Upper lobe of left lung (tissue), 6 donors: ENCODE data around the gene MRPL48. TPM values are rescaled to one million over a fixed set of nuclear protein-coding genes. Genes with fewer than 3 reads are reported as not detected.

Experiments used
- ATAC-seq, 2 donors: fragments of 200-7000 bp; cut with Tn5 transposase; one replicate each; pipeline ENCODE4 v1.9.1; 2022; ENCODE audit warnings: mild to moderate bottlenecking in 2 of 2, moderate library complexity in 2 of 2; ENCODE audit not compliant: low FRiP score in 2 of 2
- DNase-seq, 2 donors: peaks; one replicate each; pipeline ENCODE4 v3.0.0-alpha.2; 2019 to 2020
- H3K27ac ChIP-seq, 4 donors: fragments of 200-600 bp; sonication (generic); one replicate each; pipeline ENCODE4 v1.5.1; 2016 to 2019
- H3K27me3 ChIP-seq, 4 donors: fragments of 200-600 bp; sonication (generic); one replicate each; pipeline ENCODE4 v1.5.1; 2017 to 2019
- H3K36me3 ChIP-seq, 4 donors: fragments of 200-600 bp; sonication (generic); one replicate each; pipeline ENCODE4 v1.5.1; 2016 to 2019
- H3K4me1 ChIP-seq, 4 donors: fragments of 200-600 bp; sonication (generic); one replicate each; pipeline ENCODE4 v1.5.1; 2018 to 2019
- H3K4me3 ChIP-seq, 4 donors: fragments of 200-600 bp; sonication (generic); one replicate each; pipeline ENCODE4 v1.5.1; 2017 to 2019; ENCODE audit warnings: mild to moderate bottlenecking in 2 of 4, moderate library complexity in 1 of 4
- H3K9me3 ChIP-seq, 4 donors: fragments of 200-600 bp; sonication (generic); one replicate each; pipeline ENCODE4 v1.5.1; 2018 to 2019
- EP300 ChIP-seq, 4 donors: sonication (generic); formaldehyde crosslinking; IDR thresholded peaks; one replicate each; pipeline ENCODE4 v1.5.1; 2017; ENCODE audit warnings: antibody characterized with exemption in 4 of 4, control low read depth in 2 of 4
- POLR2A ChIP-seq, 4 donors: fragments of 450-650 bp; IDR thresholded peaks; one replicate each; pipeline ENCODE4 v1.5.1; 2016 to 2017; ENCODE audit warnings: antibody characterized with exemption in 4 of 4, mild to moderate bottlenecking in 2 of 4
- POLR2AphosphoS5 ChIP-seq, 2 donors: sonication (generic); formaldehyde crosslinking; IDR thresholded peaks; one replicate each; pipeline ENCODE4 v1.5.1; 2017; ENCODE audit warnings: antibody characterized with exemption in 2 of 2
- WGBS, 2 donors: methylation state at CpG; one replicate each; pipeline ENCODE4 v1.1.5; 2017 to 2018; 5-methylcytosine and 5-hydroxymethylcytosine counted together
- total RNA-seq, 6 donors: library from RNA; depleted of rRNA in 4 of 6; stranded (reverse); fragments of >200 nt in 4 of 6; gene quantifications; one replicate each; pipeline versions ENCODE4 v1.1.0 to v1.2.1, GENCODE V29; 2016 to 2021
- TF ChIP-seq, protein P1 (sequence below), 6 experiments: fragments of 450-650 bp in 4 of 6; fragments of 200-600 bp in 2 of 6; sonication (generic) in 2 of 6; IDR thresholded peaks; one replicate each; pipeline ENCODE4 v1.5.1; 2016 to 2019; ENCODE audit warnings: antibody characterized with exemption in 6 of 6
- donor health status: DM: no; HTN: no; CAD: no; lungs with moderate emphysema.
- donor health status: DM: no; HTN: yes; CAD: no; lungs with severe emphysema.

The MRPL48 gene
- total RNA-seq, 6 donors from 2014 or later = 7.3 to 25.3 (median 21.8) TPM

DNA sequence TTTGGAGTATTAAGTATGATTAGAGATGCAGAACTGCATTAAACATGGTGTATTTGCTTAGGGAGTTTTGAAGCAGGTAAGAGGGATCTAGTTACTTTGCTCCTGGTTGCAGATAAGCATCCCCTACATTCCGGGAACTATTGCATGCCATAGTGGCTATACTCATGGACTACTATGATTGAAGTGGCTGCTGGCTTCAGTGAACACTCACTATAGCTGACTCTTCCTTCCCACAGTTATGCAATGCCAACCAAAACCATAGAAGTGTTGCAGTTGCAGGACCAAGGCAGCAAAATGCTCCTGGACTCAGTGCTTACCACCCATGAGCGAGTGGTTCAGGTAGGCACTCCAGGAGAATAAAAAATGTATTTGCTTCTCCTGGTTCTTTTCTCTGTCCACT is 72.0 kb downstream of the MRPL48 start:
- no peak overlapping the region for H3K27ac ChIP-seq
- no peaks in the 10 kb centered on the region for H3K4me1 ChIP-seq
- no peaks in the 10 kb centered on the region for H3K27me3 ChIP-seq
- ATAC-seq = no peak
- H3K4me3 ChIP-seq = no peak overlapping the region
- DNase-seq = no peak
- no peaks in the 10 kb centered on the region for H3K9me3 ChIP-seq
- H3K36me3 ChIP-seq = peaks cover 4 to 31% (median 14%) of the 10 kb centered on the region in 4 donors
- TF ChIP-seq POLR2A (IDR thresholded peaks at IDR 0.05) = no peak
- no peak for TF ChIP-seq EP300 (IDR thresholded peaks at IDR 0.05)
- TF ChIP-seq, protein P1, sequence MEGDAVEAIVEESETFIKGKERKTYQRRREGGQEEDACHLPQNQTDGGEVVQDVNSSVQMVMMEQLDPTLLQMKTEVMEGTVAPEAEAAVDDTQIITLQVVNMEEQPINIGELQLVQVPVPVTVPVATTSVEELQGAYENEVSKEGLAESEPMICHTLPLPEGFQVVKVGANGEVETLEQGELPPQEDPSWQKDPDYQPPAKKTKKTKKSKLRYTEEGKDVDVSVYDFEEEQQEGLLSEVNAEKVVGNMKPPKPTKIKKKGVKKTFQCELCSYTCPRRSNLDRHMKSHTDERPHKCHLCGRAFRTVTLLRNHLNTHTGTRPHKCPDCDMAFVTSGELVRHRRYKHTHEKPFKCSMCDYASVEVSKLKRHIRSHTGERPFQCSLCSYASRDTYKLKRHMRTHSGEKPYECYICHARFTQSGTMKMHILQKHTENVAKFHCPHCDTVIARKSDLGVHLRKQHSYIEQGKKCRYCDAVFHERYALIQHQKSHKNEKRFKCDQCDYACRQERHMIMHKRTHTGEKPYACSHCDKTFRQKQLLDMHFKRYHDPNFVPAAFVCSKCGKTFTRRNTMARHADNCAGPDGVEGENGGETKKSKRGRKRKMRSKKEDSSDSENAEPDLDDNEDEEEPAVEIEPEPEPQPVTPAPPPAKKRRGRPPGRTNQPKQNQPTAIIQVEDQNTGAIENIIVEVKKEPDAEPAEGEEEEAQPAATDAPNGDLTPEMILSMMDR (IDR thresholded peaks at IDR 0.05) = no peak
- TF ChIP-seq POLR2AphosphoS5 (IDR thresholded peaks at IDR 0.05) = no peak
- 82 to 89% methylated on average over 2 of the region's 2 CpGs for WGBS, 2 donors

DNA sequence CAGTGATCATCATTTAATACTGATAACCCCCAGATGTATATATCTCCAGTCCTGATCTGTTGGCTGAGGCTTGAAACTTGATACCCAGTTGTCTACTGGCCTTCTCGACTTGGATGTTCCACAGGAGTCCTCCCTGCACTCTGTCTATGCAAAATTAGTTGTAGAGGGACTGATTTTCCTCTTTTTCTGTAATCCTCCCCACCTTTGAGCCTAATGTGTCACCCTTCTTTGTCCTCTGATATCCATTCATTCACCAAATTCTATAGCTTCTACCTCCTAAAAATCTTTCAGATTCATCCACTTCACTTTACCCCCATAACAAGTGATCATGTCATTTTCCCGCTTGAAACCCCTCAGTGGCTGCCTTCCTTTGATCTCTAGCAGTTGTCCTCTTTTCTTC is 72.5 kb downstream of the MRPL48 start:
- Histone ChIP-seq H3K4me1 (no peaks in the 10 kb centered on the region), H3K4me3 (no peak overlapping the region), H3K27me3 (no peaks in the 10 kb centered on the region), H3K27ac (no peak overlapping the region), H3K36me3 (peaks cover 6 to 34% (median 18%) of the 10 kb centered on the region in 4 donors), H3K9me3 (no peaks in the 10 kb centered on the region)
- ATAC-seq = no peak
- WGBS, 2 donors = 67% methylated on average over 2 of the region's 2 CpGs
- DNase-seq = no peak
- no peak for TF ChIP-seq POLR2A (IDR thresholded peaks at IDR 0.05)
- no peak for TF ChIP-seq EP300 (IDR thresholded peaks at IDR 0.05)
- TF ChIP-seq, protein P1 (IDR thresholded peaks at IDR 0.05) = no peak
- TF ChIP-seq POLR2AphosphoS5 (IDR thresholded peaks at IDR 0.05) = no peak

DNA sequence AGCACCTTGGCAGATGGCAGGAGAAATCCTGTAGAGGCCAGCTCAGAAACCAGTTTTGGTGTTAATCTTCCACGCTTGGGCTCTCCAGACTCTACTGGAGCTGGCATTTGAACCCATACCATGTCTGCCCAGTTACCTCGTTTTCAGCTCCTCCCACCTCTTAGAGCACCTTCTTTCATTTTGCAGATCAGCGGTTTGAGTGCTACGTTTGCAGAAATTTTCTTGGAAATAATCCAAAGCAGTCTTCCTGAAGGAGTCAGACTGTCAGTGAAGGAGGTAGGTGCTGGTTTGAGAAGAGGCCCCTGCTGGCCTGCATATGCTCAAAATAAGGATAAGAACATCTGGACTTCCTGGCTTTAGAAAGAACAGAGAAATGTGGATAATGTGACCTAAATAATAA is 75.3 kb downstream of the MRPL48 start:
- 57 to 68% methylated on average over 4 of the region's 4 CpGs for WGBS, 2 donors
- H3K27ac ChIP-seq = no peak overlapping the region
- H3K27me3 ChIP-seq = no peaks in the 10 kb centered on the region
- DNase-seq = no peak
- peaks cover 0 to 3% (median 0%) of the 10 kb centered on the region in 4 donors for H3K4me1 ChIP-seq
- no peak for ATAC-seq
- no peaks in the 10 kb centered on the region for H3K9me3 ChIP-seq
- no peak overlapping the region for H3K4me3 ChIP-seq
- no peak for TF ChIP-seq POLR2A (IDR thresholded peaks at IDR 0.05)
- peaks cover 6 to 36% (median 18%) of the 10 kb centered on the region in 4 donors for H3K36me3 ChIP-seq

DNA sequence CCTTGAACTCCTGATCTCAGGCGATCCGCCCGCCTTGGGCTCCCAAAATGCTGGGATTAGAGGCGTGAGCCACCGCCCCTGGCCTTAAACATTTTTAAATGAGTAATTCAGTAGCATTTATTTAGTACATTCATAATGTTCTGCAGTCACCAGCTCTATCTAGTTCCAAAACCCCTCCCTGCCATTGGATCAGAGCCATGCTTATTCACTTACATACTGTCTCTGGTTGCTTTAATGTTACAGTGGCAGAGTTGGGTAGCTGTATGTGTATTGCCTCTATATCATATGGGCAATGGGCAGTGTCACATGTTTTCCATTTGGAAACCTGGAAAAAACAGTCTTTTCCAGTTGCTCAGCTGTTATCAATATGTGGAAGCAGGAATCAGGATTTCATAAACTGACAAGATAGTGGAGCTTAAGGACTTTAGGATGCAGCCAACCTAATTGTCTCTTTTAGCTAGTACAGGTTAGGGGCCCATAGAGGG is 78.5 kb downstream of the MRPL48 start:
- 91 to 100% methylated on average over 5 of the region's 5 CpGs for WGBS, 2 donors
- peaks cover 0 to 37% (median 16%) of the 10 kb centered on the region in 4 donors for H3K36me3 ChIP-seq
- no peak overlapping the region for H3K4me3 ChIP-seq
- peaks cover 0 to 3% (median 0%) of the 10 kb centered on the region in 4 donors for H3K4me1 ChIP-seq
- ATAC-seq (peak in 1 of 2 donors; percentile 69), DNase-seq (no peak)
- H3K9me3 ChIP-seq = no peaks in the 10 kb centered on the region
- no peak for TF ChIP-seq POLR2A (IDR thresholded peaks at IDR 0.05)
- TF ChIP-seq EP300 (IDR thresholded peaks at IDR 0.05) = no peak
- TF ChIP-seq, protein P1 (IDR thresholded peaks at IDR 0.05) = no peak
- no peak for TF ChIP-seq POLR2AphosphoS5 (IDR thresholded peaks at IDR 0.05)
- H3K27ac ChIP-seq = no peak overlapping the region
- H3K27me3 ChIP-seq = no peaks in the 10 kb centered on the region

DNA sequence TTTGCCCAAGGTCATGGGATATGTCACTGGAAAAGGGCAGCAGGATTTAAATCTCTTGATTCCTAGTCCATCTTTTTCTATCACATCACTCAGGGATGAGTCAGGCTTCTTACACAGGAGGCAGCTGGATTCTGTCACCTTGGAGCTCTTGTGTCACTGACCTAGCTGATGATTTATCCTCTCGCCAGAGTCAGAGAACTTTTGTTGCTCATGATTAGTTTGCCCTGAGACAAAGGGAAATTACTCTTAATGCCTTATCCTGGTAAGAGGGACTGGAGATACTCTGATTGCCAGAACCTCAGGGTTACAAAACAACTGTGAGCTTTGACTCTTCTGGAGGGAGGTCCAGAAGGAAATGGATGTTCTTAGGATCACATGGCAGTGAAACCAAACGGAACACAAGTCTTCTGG is 78.9 kb downstream of the MRPL48 start:
- Histone ChIP-seq H3K27me3 (no peaks in the 10 kb centered on the region), H3K27ac (no peak overlapping the region), H3K4me1 (peaks cover 0 to 3% (median 0%) of the 10 kb centered on the region in 4 donors), H3K9me3 (no peaks in the 10 kb centered on the region), H3K4me3 (no peak overlapping the region), H3K36me3 (peaks cover 0 to 40% (median 16%) of the 10 kb centered on the region in 4 donors)
- ATAC-seq (peak; percentile 20 to 72), DNase-seq (no peak)
- WGBS, 2 donors = 83 to 86% methylated on average over 2 of the region's 2 CpGs
- TF ChIP-seq POLR2AphosphoS5 (IDR thresholded peaks at IDR 0.05) = peak; percentile 13 to 34
- TF ChIP-seq, protein P1 (IDR thresholded peaks at IDR 0.05) = no peak
